Glomerular visceral epithelial cell (primary cell): ENCODE results near the gene CASK.
"Not testable (repeated sequence)": the region's sequence is repeated elsewhere in the genome, so short reads cannot be mapped to it uniquely, and the experiment has no call there.

ENCODE experiments used
- DNase-seq: peaks from one replicate; pipeline ENCODE4 v3.0.0-alpha.2; 2016; ENCODE audit errors: extremely low spot score

CASK gene

GRCh38 chrX:41730081-41730480 lies 193.3 kb downstream of the CASK start:
- DNase-seq = no peak

GRCh38 chrX:41728125-41728524 lies 195.2 kb downstream of the CASK start:
- DNase-seq = no peak

GRCh38 chrX:41723826-41724225 lies 199.5 kb downstream of the CASK start, which contains the start of gene GPR82:
TSS of gene GPR82 (plus strand) at chrX:41724181. CDS start at chrX:41727027, 2,846 bp downstream.
- no peak for DNase-seq

GRCh38 chrX:41722816-41723618 lies 200.3 kb downstream of the CASK start:
- no peak for DNase-seq

- no peak for DNase-seq
Observed at GRCh38 chrX:41722214-41722613, 201.1 kb downstream of the CASK start.

- no peak for DNase-seq
Observed at GRCh38 chrX:41721590-41721989, 201.8 kb downstream of the CASK start.

GRCh38 chrX:41720125-41720779 lies 203.1 kb downstream of the CASK start:
- no peak for DNase-seq

GRCh38 chrX:41719610-41720009 lies 203.7 kb downstream of the CASK start:
- DNase-seq = not testable (repeated sequence)

GRCh38 chrX:41718481-41719235 lies 204.7 kb downstream of the CASK start:
- peak; percentile 24 for DNase-seq

GRCh38 chrX:41716767-41717473 lies 206.4 kb downstream of the CASK start:
- no peak for DNase-seq

GRCh38 chrX:41716222-41716621 lies 207.1 kb downstream of the CASK start:
- DNase-seq = no peak

GRCh38 chrX:41711021-41711667 lies 212.2 kb downstream of the CASK start:
- no peak for DNase-seq

- no peak for DNase-seq
Observed at GRCh38 chrX:41708486-41708885, 214.9 kb downstream of the CASK start.

GRCh38 chrX:41707218-41707617 lies 216.1 kb downstream of the CASK start:
- DNase-seq = no peak

- DNase-seq = no peak
Observed at GRCh38 chrX:41705680-41706374, 217.5 kb downstream of the CASK start.

- no peak for DNase-seq
Observed at GRCh38 chrX:41705042-41705441, 218.3 kb downstream of the CASK start.

- DNase-seq = no peak
Observed at GRCh38 chrX:41703574-41704029, 219.8 kb downstream of the CASK start.

GRCh38 chrX:41695426-41695825 lies 227.9 kb downstream of the CASK start:
- no peak for DNase-seq

GRCh38 chrX:41693024-41693423 lies 230.3 kb downstream of the CASK start:
- no peak for DNase-seq

- DNase-seq = no peak
Observed at GRCh38 chrX:41692162-41692749, 231.1 kb downstream of the CASK start.
